HepG2 (cell line): ENCODE results near the gene F13B. TPM values are rescaled to one million over a fixed set of nuclear protein-coding genes. Genes with fewer than 3 reads are reported as not detected.

Experiments
- ATAC-seq: fragments of 200-7000 bp; cut with Tn5 transposase; 3 replicates; pipeline ENCODE4 v1.9.1; 2020; ENCODE audit warnings: mild to moderate bottlenecking, moderate library complexity
- BruUV-seq: library from RNA; stranded (reverse); fragments of 400-500 nt; replicated peaks from 2 replicates; lab custom pipeline; 2021; lab: Mats Ljungman, UMichigan
- CTCF ChIA-PET: fragments of 300-600 bp; formaldehyde crosslinking; extraction: SDS; loops from one replicate; lab custom pipeline; 2021; ENCODE audit warnings: low total read pairs, inconsistent platforms, low intra/inter-chr PET ratio; lab: Yijun Ruan, JAX
- POLR2A ChIA-PET: fragments of 350-600 bp; sonication (Branson Sonifier 250); formaldehyde crosslinking; loops from one replicate; lab custom pipeline; 2020; ENCODE audit warnings: antibody characterized with exemption, inconsistent platforms; lab: Yijun Ruan, JAX
- DNase-seq: peaks from one replicate; pipeline ENCODE4 v3.0.0-alpha.2; 2015; ENCODE audit warnings: low spot score
- FAIRE-seq: peaks from 3 replicates; lab custom pipeline; 2011; peaks lifted over from hg19 to GRCh38; lab: Jason Lieb, UNC
- H2AFZ ChIP-seq: one replicate; pipeline ENCODE4 v1.6.1; 2011; ENCODE audit warnings: low read length, inconsistent platforms
- H3K27ac ChIP-seq: fragments of 300-600 bp; 3 replicates; pipeline ENCODE4 v1.8.0; 2011; ENCODE audit warnings: mixed run types, mild to moderate bottlenecking, mixed read lengths, low read length, inconsistent platforms; ENCODE audit not compliant: insufficient read depth; ENCODE audit errors: extremely low read length
- H3K27me3 ChIP-seq, 2 experiments: fragments of 200-600 bp in 1 of 2; 2 replicates in 1 of 2; 3 replicates in 1 of 2; pipeline versions ENCODE4 v1.6.0 to v1.8.0; 2011; ENCODE audit warnings: low read length in 2 of 2, mild to moderate bottlenecking in 2 of 2, moderate library complexity in 2 of 2, inconsistent platforms in 1 of 2; ENCODE audit not compliant: insufficient read depth in 2 of 2, control insufficient read depth in 1 of 2
- H3K36me3 ChIP-seq, 2 experiments: fragments of 200-600 bp in 1 of 2; replicated peaks in 1 of 2; 2 replicates in 1 of 2; 3 replicates in 1 of 2; pipeline versions ENCODE4 v1.5.1 to v1.8.0; 2011; ENCODE audit warnings: low read length in 2 of 2, inconsistent platforms in 1 of 2; ENCODE audit not compliant: insufficient read depth in 2 of 2, control insufficient read depth in 1 of 2
- H3K4me1 ChIP-seq: 2 replicates; pipeline ENCODE4 v1.5.1; 2012; ENCODE audit warnings: low read length, inconsistent platforms; ENCODE audit not compliant: insufficient read depth
- H3K4me2 ChIP-seq: 2 replicates; pipeline ENCODE4 v1.6.0; 2011; ENCODE audit warnings: low read depth, low read length, inconsistent platforms
- H3K4me3 ChIP-seq, 3 experiments: fragments of 200-600 bp in 1 of 3; sonication (generic), shearing (Covaris generic) in 1 of 3; replicated peaks in 1 of 3; 2 replicates each; pipeline ENCODE4 v1.5.1; 2011 to 2016; ENCODE audit warnings: low read length in 3 of 3, inconsistent platforms in 2 of 3, low read depth in 2 of 3, mild to moderate bottlenecking in 2 of 3, control low read depth in 1 of 3, mixed read lengths in 1 of 3; ENCODE audit not compliant: insufficient read depth in 1 of 3
- H3K79me2 ChIP-seq: one replicate; pipeline ENCODE4 v1.6.1; 2011; ENCODE audit warnings: low read length, inconsistent platforms; ENCODE audit not compliant: insufficient read depth
- H3K9ac ChIP-seq: 2 replicates; pipeline ENCODE4 v1.6.0; 2011; ENCODE audit warnings: mild to moderate bottlenecking, low read depth, low read length, inconsistent platforms; ENCODE audit not compliant: insufficient read depth
- H3K9me3 ChIP-seq: 2 replicates; pipeline ENCODE4 v1.5.1; 2012; ENCODE audit warnings: mild to moderate bottlenecking, low read length
- H4K20me1 ChIP-seq: 2 replicates; pipeline ENCODE4 v1.6.0; 2011; ENCODE audit warnings: inconsistent platforms, mild to moderate bottlenecking, low read length, moderate library complexity; ENCODE audit not compliant: insufficient read depth
- GLI4 ChIP-seq: sonication (generic); formaldehyde crosslinking; IDR thresholded peaks from 2 replicates; pipeline ENCODE4 v1.5.1; 2020; ENCODE audit warnings: missing genetic modification reagents, mild to moderate bottlenecking, moderate library complexity, borderline replicate concordance
- HHEX ChIP-seq: IDR thresholded peaks from 2 replicates; pipeline ENCODE4 v1.6.1; 2016; ENCODE audit warnings: control low read depth
- HMGA1 ChIP-seq: sonication (generic); formaldehyde crosslinking; conservative IDR thresholded peaks from 2 replicates; pipeline ENCODE4 v1.4.0; 2020; ENCODE audit warnings: missing genetic modification reagents
- NR2F1 ChIP-seq, 2 experiments: fragments of 450-650 bp in 1 of 2; formaldehyde crosslinking in 1 of 2; IDR thresholded peaks; 2 replicates each; pipeline versions ENCODE4 v1.5.0 to v1.6.1; 2016 to 2020; ENCODE audit warnings: mild to moderate bottlenecking in 1 of 2, missing compliant biosample characterization in 1 of 2, missing genetic modification reagents in 1 of 2, moderate library complexity in 1 of 2
- SRY ChIP-seq: sonication (generic); formaldehyde crosslinking; IDR thresholded peaks from 2 replicates; pipeline ENCODE4 v1.8.0; 2022; ENCODE audit warnings: mild to moderate bottlenecking, missing genetic modification reagents
- ZFP91 ChIP-seq: sonication (generic); formaldehyde crosslinking; IDR thresholded peaks from 2 replicates; pipeline ENCODE4 v1.9.0; 2022; ENCODE audit warnings: missing genetic modification reagents, mild to moderate bottlenecking, borderline replicate concordance
- ZGPAT ChIP-seq: IDR thresholded peaks from 2 replicates; pipeline ENCODE4 v1.6.1; 2016; ENCODE audit warnings: mild to moderate bottlenecking
- ZMYM3 ChIP-seq: sonication (generic); formaldehyde crosslinking; IDR thresholded peaks from 2 replicates; pipeline ENCODE4 v1.5.1; 2020; ENCODE audit warnings: mild to moderate bottlenecking, missing genetic modification reagents
- ZNF337 ChIP-seq: sonication (generic); formaldehyde crosslinking; IDR thresholded peaks from 2 replicates; pipeline ENCODE4 v1.5.1; 2020; ENCODE audit warnings: missing genetic modification reagents, low read depth, mild to moderate bottlenecking, borderline replicate concordance
- ZNF383 ChIP-seq: sonication (generic); formaldehyde crosslinking; IDR thresholded peaks from 2 replicates; pipeline ENCODE4 v1.4.0; 2020; ENCODE audit warnings: missing genetic modification reagents, mild to moderate bottlenecking, borderline replicate concordance
- ZNF503 ChIP-seq: sonication (generic); formaldehyde crosslinking; IDR thresholded peaks from 2 replicates; pipeline ENCODE4 v1.4.0; 2020; ENCODE audit warnings: missing genetic modification reagents
- ZNF616 ChIP-seq: sonication (generic); formaldehyde crosslinking; IDR thresholded peaks from 2 replicates; pipeline ENCODE4 v1.5.0; 2020; ENCODE audit warnings: low read depth, mild to moderate bottlenecking, missing genetic modification reagents
- ZNF7 ChIP-seq: IDR thresholded peaks from 2 replicates; pipeline ENCODE4 v1.6.1; 2016; ENCODE audit warnings: missing biosample characterization, missing genetic modification reagents
- WGBS: methylation state at CpG from one replicate; pipeline ENCODE4 v1.1.6; 2017; ENCODE audit warnings: low lambda C conversion rate; 5-methylcytosine and 5-hydroxymethylcytosine counted together
- in situ Hi-C: cut with HindIII; loops from 2 replicates; pipeline ENCODE4 v1.10.0; 2017; ENCODE audit warnings: low pct_unique_long_range_greater_than_20kb; ENCODE audit not compliant: extremely low pct_ligation_motif_present
- intact Hi-C: fragments of 100-400 bp; cut with micrococcal nuclease; formaldehyde crosslinking; loops from one replicate; pipeline ENCODE4 v1.10.0; 2022; ENCODE audit not compliant: unreplicated experiment
- polyA plus RNA-seq, 8 experiments: library from polyadenylated mRNA; depleted of rRNA in 3 of 8; stranded (reverse) in 7 of 8; unstranded in 1 of 8; fragments of >200 nt; fragmentation: Illumina TruSeq in 4 of 8; extraction: Trizol in 4 of 8; gene quantifications; 2 replicates each; pipeline versions ENCODE4 v1.2.1 to v1.2.3, GENCODE V29; 2011 to 2016; ENCODE audit warnings: low read depth in 4 of 8, missing spikeins in 1 of 8, mixed read lengths in 1 of 8; ENCODE audit not compliant: insufficient read depth in 1 of 8
- total RNA-seq, 5 experiments: library from RNA; depleted of rRNA; stranded (reverse); fragments of >200 nt; fragmentation: Illumina TruSeq; extraction: Trizol; gene quantifications; 2 replicates each; pipeline ENCODE4 v1.2.3, GENCODE V29; 2016; ENCODE audit warnings: low read depth in 1 of 5
- TF ChIP-seq, protein P1 (sequence below): sonication (generic); formaldehyde crosslinking; IDR thresholded peaks from 2 replicates; pipeline ENCODE4 v1.5.0; 2020; ENCODE audit warnings: missing genetic modification reagents

The F13B gene
- total and polyA plus RNA-seq, 2 of the 13 experiments (the other 11 are each of a cell fraction or from before 2014, with no cell fraction given), result 0.41 to 2.7 TPM

- ATAC-seq (no peak), DNase-seq (no peak)
- POLR2A ChIA-PET, result no interaction called here
These were observed 33.6 kb upstream of the F13B start for GRCh38 chr1:197100677-197101076.

More at GRCh38 chr1:197100677-197101076, 33.6 kb upstream of the F13B start:
- Histone ChIP-seq H3K27ac (no peak overlapping the region), H3K4me2 (no peak overlapping the region), H3K79me2 (no peaks in the 10 kb centered on the region), H3K36me3 (peaks cover 0 to 2% of the 10 kb centered on the region in 2 experiments; a peak in 3 of 5 replicates), H4K20me1 (no peaks in the 10 kb centered on the region), H3K9ac (no peak overlapping the region), H2AFZ (no peak overlapping the region), H3K4me1 (no peaks in the 10 kb centered on the region), H3K4me3 (no peak overlapping the region), H3K27me3 (no peaks in the 10 kb centered on the region; a peak in 1 of 5 replicates), H3K9me3 (no peaks in the 10 kb centered on the region)
- in situ Hi-C loops, result no loop called here
- no peak for FAIRE-seq
- CTCF ChIA-PET, result no interaction called here
- intact Hi-C loops, result no loop called here
- WGBS, result 98% methylated on average over 3 of the region's 3 CpGs
- no TSS peak for BruUV-seq
- TF ChIP-seq ZNF7 (CRISPR knock-in tag), result no peak
- no peak for TF ChIP-seq ZNF383 (CRISPR knock-in tag)
- TF ChIP-seq GLI4 (CRISPR knock-in tag), result no peak
- no peak for TF ChIP-seq ZNF616 (CRISPR knock-in tag)
- no peak for TF ChIP-seq ZMYM3 (CRISPR knock-in tag)
- TF ChIP-seq HHEX (CRISPR knock-in tag), result no peak
- no peak for TF ChIP-seq ZFP91 (CRISPR knock-in tag)
- no peak for TF ChIP-seq ZNF337 (CRISPR knock-in tag)
- TF ChIP-seq HMGA1, result no peak
- no peak for TF ChIP-seq ZGPAT (CRISPR knock-in tag)
- TF ChIP-seq, protein P1, sequence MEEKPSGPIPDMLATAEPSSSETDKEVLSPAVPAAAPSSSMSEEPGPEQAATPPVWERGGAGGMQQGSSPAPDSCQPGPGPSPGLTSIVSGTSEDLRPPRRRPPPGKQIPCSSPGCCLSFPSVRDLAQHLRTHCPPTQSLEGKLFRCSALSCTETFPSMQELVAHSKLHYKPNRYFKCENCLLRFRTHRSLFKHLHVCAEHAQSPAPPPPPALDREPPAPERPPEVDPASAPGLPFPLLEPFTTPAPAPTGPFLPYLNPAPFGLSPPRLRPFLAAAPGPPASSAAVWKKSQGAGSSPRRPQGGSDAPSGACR, result no peak
- no peak for TF ChIP-seq SRY (CRISPR knock-in tag)
- no peak for TF ChIP-seq ZNF503 (CRISPR knock-in tag)
- TF ChIP-seq NR2F1 (CRISPR knock-in tag; IDR thresholded peaks at IDR 0.05), result no peak
